Kasumi-1 (cell line): Measurements from ENCODE around the gene ZNF536.
"Not testable (repeated sequence)": the region's sequence is repeated elsewhere in the genome, so short reads cannot be mapped to it uniquely, and the experiment has no call there.

Experiments
- DNase-seq, 2 experiments: peaks; one replicate each; lab custom pipeline; 2025; lab: John Stamatoyannopoulos, UW

The ZNF536 gene

GRCh38 chr19:30419568-30420180 lies 47.5 kb downstream of the ZNF536 start:
- DNase-seq = no peak

- no peak for DNase-seq
These were observed 48.1 kb downstream of the ZNF536 start for GRCh38 chr19:30420316-30420715.

- no peak for DNase-seq
These were observed 48.7 kb downstream of the ZNF536 start for GRCh38 chr19:30420881-30421280.

DNA sequence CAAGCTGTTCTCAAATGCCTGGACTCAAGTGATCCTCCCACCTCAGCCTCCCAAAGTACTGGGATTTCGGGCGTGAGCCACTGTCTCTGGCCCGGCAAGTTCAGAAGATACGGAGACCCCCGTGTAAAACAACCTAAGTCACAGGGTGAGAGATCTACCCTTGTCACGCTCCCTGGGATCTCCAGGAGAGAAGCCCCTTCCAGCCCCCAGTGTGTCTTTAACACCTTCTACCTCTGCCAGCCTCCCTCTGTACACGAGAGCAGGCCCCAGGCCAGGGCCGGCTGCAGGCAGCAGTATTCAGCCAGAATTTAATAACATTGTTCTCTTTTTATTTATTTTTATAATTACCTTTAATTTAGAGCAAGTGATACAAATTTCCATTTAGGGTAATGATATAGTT lies 49.4 kb downstream of the ZNF536 start:
- no peak for DNase-seq

DNA sequence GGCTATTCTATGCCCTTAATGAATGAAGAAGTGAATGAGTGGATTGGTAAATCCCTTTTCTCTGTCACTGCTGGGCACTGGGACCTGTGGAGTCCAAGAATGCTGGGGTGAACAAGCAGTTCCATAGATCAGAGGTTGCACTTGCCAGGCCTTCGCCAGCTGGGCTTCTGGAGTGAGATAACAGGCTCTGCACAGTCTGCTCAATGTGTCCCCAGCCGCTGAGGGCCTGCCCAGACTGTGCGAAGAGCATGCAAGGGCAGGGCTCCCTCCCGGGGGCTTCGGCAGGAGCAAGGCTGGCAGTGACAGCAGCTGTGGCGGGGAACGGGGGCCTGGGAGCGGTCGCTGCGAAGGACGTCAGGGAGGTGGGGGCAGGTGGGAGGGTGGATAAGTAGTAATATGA lies 51.3 kb downstream of the ZNF536 start:
- no peak for DNase-seq

- no peak for DNase-seq
These were observed 54.0 kb downstream of the ZNF536 start for GRCh38 chr19:30425885-30426838.

- no peak for DNase-seq
These were observed 54.7 kb downstream of the ZNF536 start for GRCh38 chr19:30426864-30427263.

- no peak for DNase-seq
These were observed 56.0 kb downstream of the ZNF536 start for GRCh38 chr19:30428092-30428680.

- no peak for DNase-seq
These were observed 56.7 kb downstream of the ZNF536 start for GRCh38 chr19:30428844-30429243.

- no peak for DNase-seq
These were observed 58.1 kb downstream of the ZNF536 start for GRCh38 chr19:30430206-30430734.

GRCh38 chr19:30431591-30431990 lies 59.4 kb downstream of the ZNF536 start:
- no peak for DNase-seq

DNA sequence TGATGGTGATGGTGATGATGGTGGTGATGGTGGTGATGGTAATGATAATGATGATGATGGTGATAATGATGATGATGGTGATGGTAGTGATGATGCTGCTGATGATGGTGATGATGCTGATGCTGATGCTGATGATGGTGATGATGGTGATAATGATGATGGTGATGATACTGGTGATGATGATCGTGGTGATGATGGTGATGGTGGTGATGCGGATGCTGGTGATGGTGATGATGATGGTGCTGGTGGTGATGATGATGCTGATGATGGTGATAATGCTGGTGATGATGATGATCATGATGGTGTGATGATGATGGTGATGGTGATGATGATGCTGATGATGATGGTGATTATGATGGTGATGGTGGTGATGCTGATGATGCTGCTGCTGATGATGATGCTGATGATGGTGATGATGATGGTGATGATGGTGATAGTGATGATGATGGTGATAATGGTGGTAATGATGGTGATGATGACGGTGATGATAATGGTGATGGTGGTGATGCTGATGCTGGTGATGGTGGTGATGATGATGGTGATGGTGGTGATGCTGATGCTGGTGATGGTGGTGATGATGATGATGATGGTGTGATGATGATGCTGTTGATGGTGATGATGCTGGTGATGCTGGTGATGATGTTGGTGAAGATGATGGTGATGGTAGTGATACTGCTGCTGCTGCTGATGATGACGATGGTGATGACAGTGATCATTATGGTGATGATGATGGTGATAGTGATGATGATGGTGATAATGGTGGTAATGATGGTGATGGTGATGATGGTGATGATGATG lies 62.8 kb downstream of the ZNF536 start:
- DNase-seq = no peak

- no peak for DNase-seq
These were observed 65.7 kb downstream of the ZNF536 start for GRCh38 chr19:30437869-30438268.

DNA sequence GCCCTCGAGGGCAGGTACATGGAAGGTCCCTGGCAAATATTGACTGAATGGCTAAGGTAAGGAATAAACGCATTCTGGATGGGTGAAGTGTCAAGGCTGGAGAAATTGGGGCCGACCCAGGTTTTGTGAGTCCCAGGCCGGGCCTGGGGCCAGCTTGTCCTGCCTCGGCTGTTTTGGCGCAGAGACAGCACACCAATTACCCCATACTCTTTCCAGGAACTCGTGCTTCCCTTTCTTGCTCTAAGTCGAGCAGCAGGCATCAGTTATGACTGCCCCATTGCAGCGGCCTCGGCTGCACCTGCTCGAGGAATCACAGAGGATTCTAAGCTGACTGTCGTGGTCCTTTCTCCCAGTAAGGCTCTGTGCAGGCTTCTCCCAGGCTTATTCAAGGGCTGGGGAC lies 67.1 kb downstream of the ZNF536 start:
- DNase-seq = no peak

- DNase-seq = no peak
These were observed 68.8 kb downstream of the ZNF536 start for GRCh38 chr19:30441011-30441410.

- no peak for DNase-seq
These were observed 70.5 kb downstream of the ZNF536 start for GRCh38 chr19:30442674-30443073.

DNA sequence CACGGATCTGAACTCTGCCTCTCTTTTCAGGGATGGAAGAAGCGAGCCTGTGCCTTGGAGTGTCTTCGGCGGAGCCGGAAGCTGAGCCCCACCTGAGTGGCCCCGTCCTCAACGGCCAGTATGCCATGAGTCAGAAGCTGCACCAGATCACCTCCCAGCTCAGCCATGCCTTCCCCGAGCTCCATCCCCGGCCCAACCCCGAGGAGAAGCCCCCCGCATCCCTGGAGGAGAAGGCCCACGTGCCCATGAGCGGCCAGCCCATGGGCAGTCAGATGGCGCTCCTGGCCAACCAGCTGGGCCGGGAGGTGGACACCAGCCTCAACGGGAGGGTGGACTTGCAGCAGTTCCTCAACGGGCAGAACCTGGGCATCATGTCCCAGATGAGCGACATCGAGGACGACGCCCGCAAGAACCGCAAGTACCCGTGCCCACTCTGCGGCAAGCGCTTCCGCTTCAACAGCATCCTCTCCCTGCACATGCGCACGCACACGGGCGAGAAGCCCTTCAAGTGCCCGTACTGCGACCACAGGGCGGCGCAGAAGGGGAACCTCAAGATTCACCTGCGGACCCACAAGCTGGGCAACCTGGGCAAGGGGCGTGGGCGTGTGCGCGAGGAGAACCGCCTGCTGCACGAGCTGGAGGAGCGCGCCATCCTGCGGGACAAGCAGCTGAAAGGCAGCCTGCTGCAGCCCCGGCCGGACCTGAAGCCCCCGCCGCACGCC lies 71.5 kb downstream of the ZNF536 start:
- DNase-seq = no peak

DNA sequence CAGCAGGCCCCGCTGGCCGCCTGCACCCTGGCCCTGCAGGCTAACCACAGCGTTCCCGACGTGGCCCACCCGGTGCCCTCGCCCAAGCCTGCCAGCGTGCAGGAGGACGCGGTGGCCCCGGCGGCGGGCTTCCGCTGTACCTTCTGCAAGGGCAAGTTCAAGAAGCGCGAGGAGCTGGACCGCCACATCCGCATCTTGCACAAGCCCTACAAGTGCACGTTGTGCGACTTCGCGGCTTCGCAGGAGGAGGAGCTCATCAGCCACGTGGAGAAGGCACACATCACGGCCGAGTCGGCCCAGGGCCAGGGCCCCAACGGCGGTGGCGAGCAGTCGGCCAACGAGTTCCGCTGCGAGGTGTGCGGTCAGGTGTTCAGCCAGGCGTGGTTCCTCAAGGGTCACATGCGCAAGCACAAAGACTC lies 72.1 kb downstream of the ZNF536 start:
- DNase-seq = no peak

- no peak for DNase-seq
These were observed 72.6 kb downstream of the ZNF536 start for GRCh38 chr19:30444686-30445232.

GRCh38 chr19:30445385-30445784 lies 73.2 kb downstream of the ZNF536 start:
- DNase-seq = no peak

DNA sequence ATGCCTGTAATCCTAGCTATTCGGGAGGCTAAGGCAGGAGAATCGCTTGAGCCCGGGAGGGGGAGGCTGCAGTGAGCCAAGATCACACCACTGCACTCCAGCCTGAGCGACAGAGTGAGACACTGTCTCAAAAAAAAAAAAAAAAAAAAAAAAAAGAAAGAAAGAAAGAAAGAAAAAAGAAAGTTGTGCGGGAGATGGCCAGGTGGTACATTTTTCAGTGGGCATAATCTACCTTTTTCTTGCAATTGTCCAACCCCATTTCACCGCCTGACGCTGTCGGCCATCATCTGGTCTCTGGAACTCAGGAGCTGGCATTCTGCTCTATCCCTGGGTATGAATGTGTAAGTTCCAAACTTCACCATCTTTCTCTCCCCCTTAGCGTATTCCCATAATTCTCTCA lies 73.9 kb downstream of the ZNF536 start:
- not testable (repeated sequence) for DNase-seq
